B cell (primary cell): ENCODE results near the gene RNASE3.

Experiments
- CTCF ChIP-seq: fragments of 200-600 bp; IDR thresholded peaks from one replicate; pipeline ENCODE4 v1.8.0; 2022; ENCODE audit warnings: antibody characterized with exemption, mild to moderate bottlenecking
- EZH2 ChIP-seq: IDR thresholded peaks from 2 replicates; pipeline ENCODE4 v1.6.1; 2012; ENCODE audit warnings: borderline replicate concordance, low read depth, mild to moderate bottlenecking, moderate library complexity, low read length; ENCODE audit not compliant: insufficient read depth, poor library complexity, severe bottlenecking

- no peak for TF ChIP-seq CTCF
- no peak for TF ChIP-seq EZH2
Measured at GRCh38 chr14:20846560-20846959, 44.6 kb upstream of the RNASE3 start.
